Heart left ventricle (tissue), 16 donors: ENCODE results near the gene ITSN1. TPM values are rescaled to one million over a fixed set of nuclear protein-coding genes. Genes with fewer than 3 reads are reported as not detected.

Experiments used
- ATAC-seq, 4 donors: fragments of 200-7000 bp; cut with Tn5 transposase; one replicate each; pipeline ENCODE4 v1.9.1; 2020 to 2022; ENCODE audit warnings: moderate library complexity in 4 of 4, mild to moderate bottlenecking in 3 of 4, moderate number of reproducible peaks in 1 of 4
- DNase-seq, 5 donors: peaks; one replicate each; pipeline ENCODE4 v3.0.0-alpha.2; 2020
- H3K27ac ChIP-seq, 12 donors: fragments of 200-600 bp; sonication (generic) in 4 of 12; one replicate each; pipeline versions ENCODE4 v1.5.0 to v1.8.0; 2016 to 2022; ENCODE audit warnings: mild to moderate bottlenecking in 2 of 12
- H3K27me3 ChIP-seq, 9 donors: fragments of 200-600 bp; sonication (generic) in 2 of 9; one replicate each; pipeline versions ENCODE4 v1.5.1 to v1.8.0; 2016 to 2022; ENCODE audit warnings: mild to moderate bottlenecking in 3 of 9
- H3K36me3 ChIP-seq, 9 donors: fragments of 200-600 bp; sonication (generic) in 2 of 9; one replicate each; pipeline versions ENCODE4 v1.5.0 to v1.8.0; 2018 to 2022; ENCODE audit warnings: mild to moderate bottlenecking in 2 of 9
- H3K4me1 ChIP-seq, 12 donors: fragments of 200-600 bp; sonication (generic) in 4 of 12; one replicate each; pipeline versions ENCODE4 v1.5.0 to v1.8.0; 2016 to 2022; ENCODE audit warnings: mild to moderate bottlenecking in 3 of 12
- H3K4me3 ChIP-seq, 12 donors: fragments of 200-600 bp; sonication (generic) in 4 of 12; one replicate each; pipeline versions ENCODE4 v1.5.0 to v1.8.0; 2017 to 2022; ENCODE audit warnings: mild to moderate bottlenecking in 9 of 12, moderate library complexity in 4 of 12
- H3K9me3 ChIP-seq, 12 donors: fragments of 200-600 bp; sonication (generic) in 4 of 12; one replicate each; pipeline versions ENCODE4 v1.5.0 to v1.8.0; 2016 to 2022; ENCODE audit warnings: mild to moderate bottlenecking in 1 of 12
- POLR2A ChIP-seq, 2 donors: fragments of 450-650 bp; IDR thresholded peaks; one replicate each; pipeline ENCODE4 v1.6.1; 2017; ENCODE audit warnings: antibody characterized with exemption in 2 of 2, mild to moderate bottlenecking in 2 of 2, moderate library complexity in 2 of 2
- WGBS, 4 donors: extraction: QIAGEN DNeasy Blood & Tissue Kit in 2 of 4; methylation state at CpG; one replicate each; pipeline versions ENCODE4 v1.1.5 to v1.1.7; 2013 to 2018; 5-methylcytosine and 5-hydroxymethylcytosine counted together
- intact Hi-C, 10 donors: fragments of 100-400 bp; cut with DNase I; formaldehyde crosslinking; loops; one replicate each; pipeline versions ENCODE4 v1.11.1 to v1.14.2; 2022
- polyA plus RNA-seq, 2 donors: library from polyadenylated mRNA; stranded (reverse); fragments of 200-250 nt; gene quantifications; one replicate each; pipeline ENCODE4 v1.2.3, GENCODE V29; 2013
- total RNA-seq, 9 donors: library from RNA; depleted of rRNA in 2 of 9; stranded (reverse); fragments of >200 nt in 2 of 9; fragmentation: NEBNext Ultra II Directional in 3 of 9; extraction: Animal tissue kit (Norgen Biotek cat#: 25700) in 3 of 9; gene quantifications; one replicate each; pipeline versions ENCODE4 v1.1.0 to v1.2.4, GENCODE V29; 2016 to 2023
- TF ChIP-seq, protein P1 (sequence below), 12 donors: fragments of 200-600 bp; sonication (generic) in 4 of 12; IDR thresholded peaks; one replicate each; pipeline versions ENCODE4 v1.5.0 to v1.8.0; 2018 to 2022; ENCODE audit warnings: antibody characterized with exemption in 12 of 12, mild to moderate bottlenecking in 5 of 12
- donor health status: ischemic (EF 13 %, LVEDD 7.1; RV severe dilation, severe dysfunction).
- donor health status: healthy with polysubstance abuse.
- donor health status: DM: no; HTN: yes; CAD: no.
- donor health status: DM: no; HTN: no; CAD: no.
- donor health status: ischemic (EF 25% LVEDD 6.9; RV normal size, moderate dysfunction).
- donor health status: ischemic (EF 25% LVEDD 5.7; RV mildly dilated, moderate dysfunction).
- donor health status: healthy.
- donor health status: DM: yes; HTN: yes; CAD: no.
- donor health status: ischemic (EF 35%, LVEDD 5.7; RV mildly dilated, moderate dysfunction).
- donor health status: nonischemic (EF 11% LVEDD 7.7; RV severe dilation, severe dysfunction).
- donor health status: DM: yes; HTN: yes; CAD: no.
- donor health status: PGD.
- donor health status: ischemic (EF 29% LVEDD 5.4; RV normal size, mild dysfunction).
- donor health status: nonischemic (EF 23%, LVEDD 6.1; RV moderate dilation, normal function).

ITSN1 gene
- total and polyA plus RNA-seq, 11 donors, result 17.2 to 51.5 (median 34.0) TPM

DNA sequence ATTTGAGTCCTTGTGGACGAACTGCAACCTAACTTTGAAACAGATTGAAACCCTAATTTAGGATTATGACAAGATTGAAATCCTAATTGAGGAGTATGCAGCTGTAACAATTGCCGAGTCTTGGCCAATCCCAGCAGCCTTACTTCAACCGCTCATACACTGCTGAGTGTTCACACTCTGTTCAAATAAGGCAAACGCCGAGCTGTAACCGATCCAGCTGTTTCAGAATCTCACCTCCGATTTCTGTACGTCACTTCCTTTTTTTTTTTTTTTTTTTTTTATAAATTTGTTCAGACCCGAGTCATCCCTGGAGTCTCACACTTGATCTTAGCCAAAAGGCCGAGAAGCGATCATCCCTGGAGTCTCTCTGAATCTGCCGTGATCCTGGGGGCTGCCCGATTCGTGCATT, 295.6 kb downstream of the ITSN1 start:
- TF ChIP-seq, protein P1, sequence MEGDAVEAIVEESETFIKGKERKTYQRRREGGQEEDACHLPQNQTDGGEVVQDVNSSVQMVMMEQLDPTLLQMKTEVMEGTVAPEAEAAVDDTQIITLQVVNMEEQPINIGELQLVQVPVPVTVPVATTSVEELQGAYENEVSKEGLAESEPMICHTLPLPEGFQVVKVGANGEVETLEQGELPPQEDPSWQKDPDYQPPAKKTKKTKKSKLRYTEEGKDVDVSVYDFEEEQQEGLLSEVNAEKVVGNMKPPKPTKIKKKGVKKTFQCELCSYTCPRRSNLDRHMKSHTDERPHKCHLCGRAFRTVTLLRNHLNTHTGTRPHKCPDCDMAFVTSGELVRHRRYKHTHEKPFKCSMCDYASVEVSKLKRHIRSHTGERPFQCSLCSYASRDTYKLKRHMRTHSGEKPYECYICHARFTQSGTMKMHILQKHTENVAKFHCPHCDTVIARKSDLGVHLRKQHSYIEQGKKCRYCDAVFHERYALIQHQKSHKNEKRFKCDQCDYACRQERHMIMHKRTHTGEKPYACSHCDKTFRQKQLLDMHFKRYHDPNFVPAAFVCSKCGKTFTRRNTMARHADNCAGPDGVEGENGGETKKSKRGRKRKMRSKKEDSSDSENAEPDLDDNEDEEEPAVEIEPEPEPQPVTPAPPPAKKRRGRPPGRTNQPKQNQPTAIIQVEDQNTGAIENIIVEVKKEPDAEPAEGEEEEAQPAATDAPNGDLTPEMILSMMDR (IDR thresholded peaks at IDR 0.05), result no peak
- no peak for TF ChIP-seq POLR2A (IDR thresholded peaks at IDR 0.05)
- H3K36me3 ChIP-seq, result no peaks in the 10 kb centered on the region
- no peak overlapping the region for H3K4me3 ChIP-seq
- intact Hi-C loops, result loop anchor here in 5 of 10 donors (5.0 to 10.0 kb wide), 4 partner anchors 127 to 404 kb away; partner anchors contain the start of genes MRPS6 (in 2 of the 5) and SLC5A3 (in 2 of the 5)
- ATAC-seq (no peak), DNase-seq (no peak)
- 90 to 94% (median 91%) methylated on average over 14 of the region's 14 CpGs for WGBS, 4 donors
- H3K9me3 ChIP-seq, result no peaks in the 10 kb centered on the region
- peak overlapping the region in 1 of 12 donors; percentile 82 for H3K27ac ChIP-seq
- H3K4me1 ChIP-seq, result peaks cover 0 to 37% (median under 1%) of the 10 kb centered on the region in 12 donors
- no peaks in the 10 kb centered on the region for H3K27me3 ChIP-seq

DNA sequence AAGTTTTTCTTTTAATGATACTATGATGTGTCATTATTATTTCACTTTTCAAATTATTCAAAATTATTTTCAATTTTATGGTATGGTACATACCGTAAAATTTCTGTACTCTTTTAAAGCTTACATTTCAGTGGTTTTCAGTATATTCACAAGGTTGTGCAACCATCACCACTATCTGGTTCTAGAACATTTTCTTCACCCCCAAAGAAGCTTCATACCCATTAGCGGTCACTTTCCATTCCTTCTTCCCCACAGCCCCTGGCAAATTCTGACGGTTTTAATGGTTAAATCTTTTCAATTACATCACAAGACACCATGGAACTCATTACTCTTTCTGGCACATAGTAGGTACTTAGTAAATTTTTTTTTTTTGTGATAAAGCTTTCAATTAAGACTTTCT, 296.1 kb downstream of the ITSN1 start:
- Histone ChIP-seq H3K4me1 (peaks cover 0 to 37% (median 0%) of the 10 kb centered on the region in 12 donors), H3K27ac (peak overlapping the region in 1 of 12 donors; percentile 82), H3K4me3 (no peak overlapping the region), H3K27me3 (no peaks in the 10 kb centered on the region), H3K9me3 (no peaks in the 10 kb centered on the region), H3K36me3 (no peaks in the 10 kb centered on the region)
- no peak for ATAC-seq
- TF ChIP-seq, protein P1 (IDR thresholded peaks at IDR 0.05), result no peak
- TF ChIP-seq POLR2A (IDR thresholded peaks at IDR 0.05), result no peak
- no peak for DNase-seq
- 91 to 93% (median 92%) methylated on average over 3 of the region's 3 CpGs for WGBS, 4 donors
- intact Hi-C loops, result loop anchor here in 5 of 10 donors (5.0 to 10.0 kb wide), 4 partner anchors 126 to 404 kb away; partner anchors contain the start of genes MRPS6 (in 2 of the 5) and SLC5A3 (in 2 of the 5)

DNA sequence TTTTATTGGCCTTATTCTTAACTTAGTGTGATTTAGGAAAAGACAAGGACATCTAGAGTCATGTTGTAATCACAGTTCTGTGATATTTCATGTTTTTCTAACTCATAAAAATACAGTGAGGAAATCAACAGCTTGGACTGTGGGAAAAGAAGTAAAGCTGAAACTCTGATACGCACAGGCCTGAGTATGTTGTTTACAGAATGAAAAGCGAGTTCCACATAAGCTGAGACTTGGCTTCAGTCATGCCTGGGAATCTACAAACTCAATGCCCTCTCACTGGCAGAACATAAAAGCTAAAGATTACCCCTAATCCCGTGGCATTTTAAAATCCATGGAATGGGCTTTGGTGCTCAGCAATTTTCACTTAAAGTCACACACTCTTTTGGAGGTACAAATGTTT, 296.9 kb downstream of the ITSN1 start:
- Histone ChIP-seq H3K9me3 (peaks cover 0 to 3% (median 0%) of the 10 kb centered on the region in 12 donors), H3K4me1 (peaks cover 0 to 37% (median 0%) of the 10 kb centered on the region in 12 donors), H3K36me3 (no peaks in the 10 kb centered on the region), H3K4me3 (no peak overlapping the region), H3K27me3 (no peaks in the 10 kb centered on the region), H3K27ac (peak overlapping the region in 2 of 12 donors; percentile 43 to 72)
- intact Hi-C loops, result loop anchor here in 5 of 10 donors (5.0 to 10.0 kb wide), 4 partner anchors 126 to 403 kb away; partner anchors contain the start of genes MRPS6 (in 2 of the 5) and SLC5A3 (in 2 of the 5)
- DNase-seq (no peak), ATAC-seq (no peak)
- no peak for TF ChIP-seq POLR2A (IDR thresholded peaks at IDR 0.05)
- TF ChIP-seq, protein P1 (IDR thresholded peaks at IDR 0.05), result no peak
- 78 to 92% (median 88%) methylated on average over 3 of the region's 3 CpGs for WGBS, 4 donors

DNA sequence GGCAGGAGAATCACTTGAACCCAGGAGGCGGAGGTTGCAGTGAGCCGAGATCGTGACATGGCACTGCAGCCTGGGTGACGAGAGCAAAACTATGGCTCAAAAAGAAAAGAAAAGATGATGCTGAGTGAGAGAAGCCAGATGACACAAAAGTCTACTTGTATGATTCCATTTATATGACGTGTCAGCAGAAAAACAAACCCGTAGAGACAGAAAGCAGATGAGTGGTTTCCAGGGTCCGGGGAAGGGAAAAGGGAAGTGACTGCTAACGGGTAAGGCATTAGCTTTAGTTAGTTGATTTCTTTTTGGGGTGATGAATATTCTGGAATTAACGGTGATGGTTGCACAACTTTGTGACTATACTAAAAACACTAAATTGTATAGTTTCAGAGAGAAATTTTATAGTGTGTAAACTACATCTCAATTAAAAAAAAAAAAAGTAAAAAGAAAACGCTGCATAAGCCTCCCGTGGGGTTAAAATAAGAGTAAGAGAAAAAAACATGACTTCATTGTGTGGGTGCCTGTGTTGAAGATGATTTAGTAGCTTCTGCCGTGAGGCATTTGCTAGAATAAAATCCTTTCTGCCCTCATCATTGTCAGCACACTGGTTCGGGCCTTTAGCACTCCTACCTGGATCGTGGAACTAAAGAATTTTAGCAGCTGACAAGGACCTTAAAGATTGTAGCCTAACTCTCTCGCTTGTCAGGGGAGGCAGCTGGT, 298.0 kb downstream of the ITSN1 start:
- 75 to 84% (median 80%) methylated on average over 15 of the region's 15 CpGs for WGBS, 4 donors

More for the DNA sequence above, 298.0 kb downstream of the ITSN1 start:
- no peaks in the 10 kb centered on the region for H3K27me3 ChIP-seq
- H3K4me3 ChIP-seq, result no peak overlapping the region
- intact Hi-C loops, result no loop called here
- H3K36me3 ChIP-seq, result no peaks in the 10 kb centered on the region
- DNase-seq (no peak), ATAC-seq (no peak)
- peaks cover 0 to 34% (median 0%) of the 10 kb centered on the region in 12 donors for H3K4me1 ChIP-seq
- no peak for TF ChIP-seq POLR2A (IDR thresholded peaks at IDR 0.05)
- TF ChIP-seq, protein P1 (IDR thresholded peaks at IDR 0.05), result no peak
- peaks cover 0 to 8% (median 0%) of the 10 kb centered on the region in 12 donors for H3K9me3 ChIP-seq
- peak overlapping the region in 2 of 12 donors; percentile 43 to 72 for H3K27ac ChIP-seq
